ENCODE results near the gene CARM1. TPM values are rescaled to one million over a fixed set of nuclear protein-coding genes. Genes with fewer than 3 reads are reported as not detected.
"Not testable (repeated sequence)": the region's sequence is repeated elsewhere in the genome, so short reads cannot be mapped to it uniquely, and the experiment has no call there.

CARM1 gene
- total and polyA plus RNA-seq, 5 donors = 30.8 to 37.2 (median 32.6) TPM

DNA sequence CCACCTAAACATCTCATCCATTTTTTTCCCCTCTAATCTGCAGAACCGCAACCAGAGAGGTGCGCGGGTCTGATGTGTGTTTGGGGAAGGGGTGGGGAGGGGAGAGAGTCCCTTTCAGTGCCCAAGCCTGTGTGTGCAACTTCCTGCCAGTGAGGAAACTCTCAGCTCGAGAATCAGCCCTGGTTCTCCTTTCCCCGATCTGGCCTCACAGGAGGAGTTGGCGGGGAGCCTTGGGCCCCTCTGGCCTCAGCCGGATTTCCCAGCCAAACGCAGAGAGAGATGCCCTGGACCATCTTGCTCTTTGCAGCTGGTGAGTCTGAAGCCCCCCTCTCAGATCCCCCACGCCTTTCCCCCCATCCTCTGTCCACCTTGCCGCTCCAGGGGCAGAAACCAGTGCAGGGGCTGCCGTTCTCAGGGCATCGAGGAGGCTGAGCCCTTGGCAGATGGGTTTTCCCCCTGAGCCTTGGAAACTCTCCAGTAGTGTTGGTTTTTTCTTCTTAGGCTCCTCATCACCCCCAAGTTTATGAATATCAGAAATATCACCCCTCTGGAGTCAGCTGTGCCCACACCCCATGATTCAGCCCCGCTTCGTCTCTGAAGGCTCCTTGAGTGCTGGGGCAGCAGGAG is 23.0 kb upstream of the CARM1 start, which contains the start of gene C19orf38:
Gene C19orf38 (plus strand): TSS at position 186 of the 627 bp plus-strand sequence. CDS start 94 bp downstream, at position 280.
- intact Hi-C loops (cut with DNase I) = no loop called here

GRCh38 chr19:10850631-10851030 is 20.7 kb upstream of the CARM1 start:
- Histone ChIP-seq H3K9me3 (ENCODE audit: control insufficient read depth, low read length) (no peaks in the 10 kb centered on the region), H3K4me1 (ENCODE audit: control insufficient read depth, insufficient read depth, low read length) (no peaks in the 10 kb centered on the region), H3K27ac (ENCODE audit: low read length) (no peak overlapping the region), H3K4me3 (ENCODE audit: low read length) (no peak overlapping the region), H3K27me3 (ENCODE audit: control insufficient read depth, insufficient read depth) (no peaks in the 10 kb centered on the region)
- 92% methylated on average over 5 of the region's 5 CpGs for WGBS
- no peak for DNase-seq
- no peak for ATAC-seq
- intact Hi-C loops (cut with DNase I) = no loop called here

More for the DNA sequence above, 23.0 kb upstream of the CARM1 start, which contains the start of gene C19orf38:
- H3K4me1 ChIP-seq (ENCODE audit: control insufficient read depth, insufficient read depth, low read length) = no peaks in the 10 kb centered on the region
- ATAC-seq (peak; percentile 29 to 43), DNase-seq (peak in 1 of 3 donors; percentile 55)
- no peaks in the 10 kb centered on the region for H3K9me3 ChIP-seq (ENCODE audit: control insufficient read depth, low read length)
- WGBS = 33% methylated on average over 14 of the region's 14 CpGs
- no peak within 1 kb of the TSS for H3K4me3 ChIP-seq (ENCODE audit: low read length)
- H3K27ac ChIP-seq (ENCODE audit: low read length) = no peak within 1 kb of the TSS
- H3K27me3 ChIP-seq (ENCODE audit: control insufficient read depth, insufficient read depth) = no peaks in the 10 kb centered on the region

GRCh38 chr19:10852098-10852800 is 19.1 kb upstream of the CARM1 start:
- Histone ChIP-seq H3K4me1 (ENCODE audit: control insufficient read depth, insufficient read depth, low read length) (no peaks in the 10 kb centered on the region), H3K27ac (ENCODE audit: low read length) (no peak overlapping the region), H3K27me3 (ENCODE audit: control insufficient read depth, insufficient read depth) (no peaks in the 10 kb centered on the region), H3K4me3 (ENCODE audit: low read length) (no peak overlapping the region), H3K9me3 (ENCODE audit: control insufficient read depth, low read length) (no peaks in the 10 kb centered on the region)
- ATAC-seq (no peak), DNase-seq (no peak)
- 81% methylated on average over 7 of the region's 7 CpGs for WGBS
- intact Hi-C loops (cut with DNase I) = no loop called here

GRCh38 chr19:10852941-10853340 is 18.4 kb upstream of the CARM1 start:
- intact Hi-C loops (cut with DNase I) = no loop called here
- no peak for ATAC-seq
- H3K4me1 ChIP-seq (ENCODE audit: control insufficient read depth, insufficient read depth, low read length) = no peaks in the 10 kb centered on the region
- DNase-seq = no peak
- no peaks in the 10 kb centered on the region for H3K27me3 ChIP-seq (ENCODE audit: control insufficient read depth, insufficient read depth)
- 73% methylated on average over 7 of the region's 7 CpGs for WGBS
- H3K9me3 ChIP-seq (ENCODE audit: control insufficient read depth, low read length) = no peaks in the 10 kb centered on the region
- no peak overlapping the region for H3K27ac ChIP-seq (ENCODE audit: low read length)
- H3K4me3 ChIP-seq (ENCODE audit: low read length) = no peak overlapping the region

- no peak for DNase-seq
These were observed 16.8 kb upstream of the CARM1 start for GRCh38 chr19:10854350-10855089.

DNA sequence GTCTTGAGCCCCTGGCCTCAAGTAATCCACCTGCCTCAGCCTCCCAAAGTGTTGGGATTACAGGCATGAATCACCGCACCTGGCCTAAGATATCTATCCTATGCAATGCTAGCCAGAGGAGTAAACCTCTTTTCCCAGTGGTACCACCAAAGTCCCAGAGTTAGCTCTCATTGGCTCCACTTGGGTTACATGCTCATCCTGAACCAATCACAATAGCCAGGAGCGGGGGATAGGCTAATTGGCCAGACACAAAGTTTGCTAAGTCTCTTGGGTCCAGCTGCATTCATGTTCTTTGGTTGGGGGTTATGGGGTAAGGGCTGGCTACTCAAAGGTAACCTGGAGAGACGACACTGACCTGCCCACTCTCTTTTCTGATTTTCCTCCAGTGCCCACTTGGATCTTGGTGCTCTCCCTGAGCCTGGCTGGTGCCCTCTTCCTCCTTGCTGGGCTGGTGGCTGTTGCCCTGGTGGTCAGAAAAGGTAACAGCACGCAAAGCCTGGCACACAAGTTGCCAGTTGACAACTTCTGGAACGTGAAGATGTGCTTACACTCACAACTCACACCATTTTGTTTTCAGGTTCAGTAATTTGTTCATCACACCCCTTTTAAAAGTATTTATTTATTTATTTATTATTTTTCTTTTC is 15.4 kb upstream of the CARM1 start:
- ATAC-seq = peak in 1 of 2 donors; percentile 21
- intact Hi-C loops (cut with DNase I) = no loop called here
- Histone ChIP-seq H3K9me3 (ENCODE audit: control insufficient read depth, low read length) (no peaks in the 10 kb centered on the region), H3K4me3 (ENCODE audit: low read length) (no peak overlapping the region), H3K4me1 (ENCODE audit: control insufficient read depth, insufficient read depth, low read length) (no peaks in the 10 kb centered on the region), H3K27me3 (ENCODE audit: control insufficient read depth, insufficient read depth) (no peaks in the 10 kb centered on the region), H3K27ac (ENCODE audit: low read length) (no peak overlapping the region)
- 70% methylated on average over 5 of the region's 5 CpGs for WGBS
- no peak for DNase-seq

More at GRCh38 chr19:10854350-10855089, 16.8 kb upstream of the CARM1 start:
- Histone ChIP-seq H3K4me3 (ENCODE audit: low read length) (no peak overlapping the region), H3K27ac (ENCODE audit: low read length) (no peak overlapping the region), H3K27me3 (ENCODE audit: control insufficient read depth, insufficient read depth) (no peaks in the 10 kb centered on the region), H3K4me1 (ENCODE audit: control insufficient read depth, insufficient read depth, low read length) (no peaks in the 10 kb centered on the region), H3K9me3 (ENCODE audit: control insufficient read depth, low read length) (no peaks in the 10 kb centered on the region)
- intact Hi-C loops (cut with DNase I) = no loop called here
- no peak for ATAC-seq
- 71% methylated on average over 7 of the region's 7 CpGs for WGBS

GRCh38 chr19:10856899-10857298 is 14.5 kb upstream of the CARM1 start:
- 95% methylated on average over 1 of the region's 1 CpG for WGBS
- ATAC-seq; DNase-seq; H3K27ac ChIP-seq (ENCODE audit: low read length); H3K9me3 ChIP-seq (ENCODE audit: control insufficient read depth, low read length); H3K4me1 ChIP-seq (ENCODE audit: control insufficient read depth, insufficient read depth, low read length); H3K27me3 ChIP-seq (ENCODE audit: control insufficient read depth, insufficient read depth); H3K4me3 ChIP-seq (ENCODE audit: low read length); intact Hi-C loops (cut with DNase I): not testable (repeated sequence)

DNA sequence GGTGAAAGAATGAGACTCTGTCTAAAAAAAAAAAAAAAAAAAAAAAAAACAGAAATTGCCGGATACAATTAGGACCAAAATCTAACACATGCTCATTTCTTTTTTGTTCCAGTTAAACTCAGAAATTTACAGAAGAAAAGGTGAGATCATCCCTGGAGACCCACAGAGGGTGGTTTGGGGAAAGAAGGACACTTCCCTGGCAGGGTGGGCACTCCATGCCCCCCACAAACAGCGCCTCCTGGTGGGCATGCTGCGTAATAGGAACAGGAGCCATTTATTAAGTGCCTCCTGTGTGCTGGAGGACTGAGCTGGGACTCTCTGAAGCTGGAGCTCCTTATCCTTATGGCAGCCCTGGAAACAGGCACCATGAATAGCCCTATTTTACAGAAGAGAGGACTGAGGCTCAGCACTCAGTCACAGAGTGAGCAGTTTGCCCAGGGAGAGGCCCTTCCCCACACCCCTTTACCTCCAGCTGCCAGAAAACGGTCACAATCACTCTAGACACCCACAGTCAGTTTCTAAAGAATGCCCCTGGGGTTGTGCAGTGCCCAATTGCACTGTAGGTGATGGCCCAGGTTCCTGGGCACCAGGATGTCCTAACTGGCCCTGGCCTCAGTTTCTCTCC is 13.0 kb upstream of the CARM1 start:
- no peak overlapping the region for H3K27ac ChIP-seq (ENCODE audit: low read length)
- H3K9me3 ChIP-seq (ENCODE audit: control insufficient read depth, low read length) = no peaks in the 10 kb centered on the region
- intact Hi-C loops (cut with DNase I) = no loop called here
- 49% methylated on average over 4 of the region's 4 CpGs for WGBS
- ATAC-seq = no peak
- no peaks in the 10 kb centered on the region for H3K4me1 ChIP-seq (ENCODE audit: control insufficient read depth, insufficient read depth, low read length)
- H3K27me3 ChIP-seq (ENCODE audit: control insufficient read depth, insufficient read depth) = no peaks in the 10 kb centered on the region
- DNase-seq = no peak
- H3K4me3 ChIP-seq (ENCODE audit: low read length) = no peak overlapping the region

DNA sequence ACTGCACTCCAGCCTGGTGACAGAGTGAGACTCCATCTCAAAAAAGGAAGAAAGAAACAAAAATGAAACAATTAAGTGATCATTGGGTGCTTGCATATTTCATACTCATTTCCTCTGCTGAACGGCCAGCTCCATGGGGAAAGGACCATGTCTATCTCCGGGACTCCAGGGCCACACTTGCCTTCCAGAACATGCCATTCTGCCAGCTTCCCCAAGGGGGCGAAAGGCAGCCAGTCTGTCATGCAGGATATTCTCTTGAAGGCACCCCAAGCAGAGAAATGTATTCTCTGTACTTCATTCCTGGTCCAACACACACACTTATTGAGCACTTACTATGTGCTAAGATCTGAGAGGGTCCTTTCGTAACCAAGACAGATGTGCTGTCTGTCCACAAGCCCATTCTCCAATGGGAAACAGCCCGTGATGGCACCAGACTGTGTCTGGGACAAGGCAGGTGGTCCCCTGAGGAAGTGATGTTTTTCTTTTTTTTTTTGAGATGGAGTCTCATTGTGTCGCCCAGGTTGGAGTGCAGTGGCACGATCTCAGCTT is 10.2 kb upstream of the CARM1 start:
- 66% methylated on average over 7 of the region's 7 CpGs for WGBS
- DNase-seq (no peak), ATAC-seq (no peak)
- H3K4me3 ChIP-seq (ENCODE audit: low read length) = no peak overlapping the region
- no peaks in the 10 kb centered on the region for H3K9me3 ChIP-seq (ENCODE audit: control insufficient read depth, low read length)
- no peaks in the 10 kb centered on the region for H3K27me3 ChIP-seq (ENCODE audit: control insufficient read depth, insufficient read depth)
- no peak overlapping the region for H3K27ac ChIP-seq (ENCODE audit: low read length)
- intact Hi-C loops (cut with DNase I) = loop anchor here in 3 of 4 donors (10.0 kb wide), 3 partner anchors 76 to 146 kb away; partner anchors contain the start of gene DNM2 (in 3 of the 3)
- peaks cover 2% of the 10 kb centered on the region for H3K4me1 ChIP-seq (ENCODE audit: control insufficient read depth, insufficient read depth, low read length)

- H3K9me3 ChIP-seq (ENCODE audit: control insufficient read depth, low read length) = no peaks in the 10 kb centered on the region
- peaks cover 2% of the 10 kb centered on the region for H3K4me1 ChIP-seq (ENCODE audit: control insufficient read depth, insufficient read depth, low read length)
- DNase-seq = no peak
- no peak for ATAC-seq
- H3K27ac ChIP-seq (ENCODE audit: low read length) = no peak overlapping the region
- intact Hi-C loops (cut with DNase I) = loop anchor here in 3 of 4 donors (10.0 kb wide), 3 partner anchors 78 to 148 kb away; partner anchors contain the start of gene DNM2 (in 3 of the 3)
- 86% methylated on average over 6 of the region's 6 CpGs for WGBS
- no peak overlapping the region for H3K4me3 ChIP-seq (ENCODE audit: low read length)
- no peaks in the 10 kb centered on the region for H3K27me3 ChIP-seq (ENCODE audit: control insufficient read depth, insufficient read depth)
These were observed 8.7 kb upstream of the CARM1 start for GRCh38 chr19:10862561-10863106.

Measured in right cardiac atrium (tissue), 5 donors.